ENCODE measurements around the gene EHMT1. TPM values are rescaled to one million over a fixed set of nuclear protein-coding genes. Genes with fewer than 3 reads are reported as not detected.
A peak's percentile ranks its signal among the peaks of the same experiment; 100 is the strongest.

EHMT1 gene
- total RNA-seq, 2 experiments from 2014 or later, result 80.6 to 87.8 TPM

DNA sequence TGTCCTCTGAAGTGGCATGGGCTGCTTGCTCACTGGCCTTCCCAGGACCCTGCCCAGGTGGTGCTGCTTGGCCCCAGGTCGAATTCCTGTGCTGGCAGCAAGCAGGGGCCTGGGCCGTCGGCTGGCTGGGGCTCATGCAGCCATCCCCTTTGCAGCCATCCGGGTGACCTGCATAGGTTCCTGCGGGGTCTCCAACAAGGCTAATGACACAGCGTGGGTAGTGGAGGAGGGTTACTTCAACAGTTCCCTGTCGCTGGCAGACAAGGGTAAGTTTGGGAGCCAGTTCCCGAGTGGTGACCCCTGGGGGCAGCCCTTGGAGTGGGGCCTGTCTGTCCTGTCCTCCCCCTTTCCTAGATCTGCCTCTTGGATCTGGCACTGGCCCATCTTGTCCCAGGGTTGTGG is 6.1 kb upstream of the EHMT1 start:
- ChIA-PET POLR2A (no interaction called here), CTCF (no interaction called here)
- peaks cover 35% of the 10 kb centered on the region for H3K4me1 ChIP-seq (ENCODE audit: insufficient read depth, low read length)
- Mint-ChIP-seq H3K9me3 (no peaks in the 10 kb centered on the region), H3K4me1 (ENCODE audit: low read depth) (peaks cover 11% of the 10 kb centered on the region), H3K27ac (no peak overlapping the region), H3K4me3 (no peak overlapping the region), H3K27me3 (no peaks in the 10 kb centered on the region), H3K36me3 (ENCODE audit: low read depth) (peaks cover 4% of the 10 kb centered on the region)
- H3K36me3 ChIP-seq (ENCODE audit: insufficient read depth, low read length), result peaks cover 42% of the 10 kb centered on the region
- no peak overlapping the region for H3K4me3 ChIP-seq (ENCODE audit: low read length)
- TF ChIP-seq, protein P1, sequence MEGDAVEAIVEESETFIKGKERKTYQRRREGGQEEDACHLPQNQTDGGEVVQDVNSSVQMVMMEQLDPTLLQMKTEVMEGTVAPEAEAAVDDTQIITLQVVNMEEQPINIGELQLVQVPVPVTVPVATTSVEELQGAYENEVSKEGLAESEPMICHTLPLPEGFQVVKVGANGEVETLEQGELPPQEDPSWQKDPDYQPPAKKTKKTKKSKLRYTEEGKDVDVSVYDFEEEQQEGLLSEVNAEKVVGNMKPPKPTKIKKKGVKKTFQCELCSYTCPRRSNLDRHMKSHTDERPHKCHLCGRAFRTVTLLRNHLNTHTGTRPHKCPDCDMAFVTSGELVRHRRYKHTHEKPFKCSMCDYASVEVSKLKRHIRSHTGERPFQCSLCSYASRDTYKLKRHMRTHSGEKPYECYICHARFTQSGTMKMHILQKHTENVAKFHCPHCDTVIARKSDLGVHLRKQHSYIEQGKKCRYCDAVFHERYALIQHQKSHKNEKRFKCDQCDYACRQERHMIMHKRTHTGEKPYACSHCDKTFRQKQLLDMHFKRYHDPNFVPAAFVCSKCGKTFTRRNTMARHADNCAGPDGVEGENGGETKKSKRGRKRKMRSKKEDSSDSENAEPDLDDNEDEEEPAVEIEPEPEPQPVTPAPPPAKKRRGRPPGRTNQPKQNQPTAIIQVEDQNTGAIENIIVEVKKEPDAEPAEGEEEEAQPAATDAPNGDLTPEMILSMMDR (IDR thresholded peaks at IDR 0.05), result no peak
- no peaks in the 10 kb centered on the region for H3K9me3 ChIP-seq (ENCODE audit: control insufficient read depth in 1 of 2, insufficient read depth in 1 of 2, low read length in 2 of 2)
- intact Hi-C loops (cut with DNase I, micrococcal nuclease), result loop anchor here in 1 of 2 experiments (10.0 kb wide), 1 partner anchor 1648 kb away; the partner anchor contains the start of gene UBAC1
- H3K27me3 ChIP-seq (ENCODE audit: control insufficient read depth in 1 of 2, insufficient read depth in 2 of 2, low read length in 2 of 2), result no peaks in the 10 kb centered on the region
- DNase-seq (peak in 1 of 14 experiments; percentile 20), ATAC-seq (ENCODE audit: poor library complexity) (no peak)
- H3K27ac ChIP-seq (ENCODE audit: low read depth in 1 of 2, low read length in 2 of 2), result no peak overlapping the region

DNA sequence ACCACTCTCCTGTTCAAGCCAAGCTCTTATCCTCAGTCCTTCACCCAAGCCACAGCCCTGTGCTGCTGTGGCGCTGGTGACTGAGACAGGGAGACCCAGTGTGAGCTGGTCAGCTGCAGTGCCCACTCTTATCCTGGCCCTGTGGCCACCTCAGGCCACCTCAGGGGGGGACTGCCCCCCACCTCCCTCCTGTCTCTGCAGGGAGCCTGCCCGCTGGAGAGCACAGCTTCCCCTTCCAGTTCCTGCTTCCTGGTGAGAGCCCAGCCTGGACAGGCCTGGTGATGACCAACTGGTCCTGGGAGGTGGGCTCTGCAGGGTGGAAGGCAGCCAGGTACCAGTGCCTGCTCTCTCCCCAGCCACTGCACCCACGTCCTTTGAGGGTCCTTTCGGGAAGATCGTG is 5.5 kb upstream of the EHMT1 start:
- Histone ChIP-seq H3K4me1 (ENCODE audit: insufficient read depth, low read length) (peaks cover 39% of the 10 kb centered on the region), H3K27ac (ENCODE audit: low read depth in 1 of 2, low read length in 2 of 2) (no peak overlapping the region), H3K36me3 (ENCODE audit: insufficient read depth, low read length) (peaks cover 42% of the 10 kb centered on the region), H3K9me3 (ENCODE audit: control insufficient read depth in 1 of 2, insufficient read depth in 1 of 2, low read length in 2 of 2) (no peaks in the 10 kb centered on the region), H3K4me3 (ENCODE audit: low read length) (no peak overlapping the region), H3K27me3 (ENCODE audit: control insufficient read depth in 1 of 2, insufficient read depth in 2 of 2, low read length in 2 of 2) (no peaks in the 10 kb centered on the region)
- intact Hi-C loops (cut with DNase I, micrococcal nuclease), result loop anchor here in 1 of 2 experiments (10.0 kb wide), 1 partner anchor 1648 kb away; the partner anchor contains the start of gene UBAC1
- no peaks in the 10 kb centered on the region for H3K9me3 Mint-ChIP-seq
- no peak overlapping the region for H3K4me3 Mint-ChIP-seq
- H3K4me1 Mint-ChIP-seq (ENCODE audit: low read depth), result peaks cover 15% of the 10 kb centered on the region
- ATAC-seq (ENCODE audit: poor library complexity) (no peak), DNase-seq (peak in 1 of 14 experiments; percentile 14)
- TF ChIP-seq, protein P1 (IDR thresholded peaks at IDR 0.05), result no peak
- POLR2A ChIA-PET, result no interaction called here
- CTCF ChIA-PET, result no interaction called here
- H3K27me3 Mint-ChIP-seq, result no peaks in the 10 kb centered on the region
- no peak overlapping the region for H3K27ac Mint-ChIP-seq
- peaks cover 4% of the 10 kb centered on the region for H3K36me3 Mint-ChIP-seq (ENCODE audit: low read depth)

DNA sequence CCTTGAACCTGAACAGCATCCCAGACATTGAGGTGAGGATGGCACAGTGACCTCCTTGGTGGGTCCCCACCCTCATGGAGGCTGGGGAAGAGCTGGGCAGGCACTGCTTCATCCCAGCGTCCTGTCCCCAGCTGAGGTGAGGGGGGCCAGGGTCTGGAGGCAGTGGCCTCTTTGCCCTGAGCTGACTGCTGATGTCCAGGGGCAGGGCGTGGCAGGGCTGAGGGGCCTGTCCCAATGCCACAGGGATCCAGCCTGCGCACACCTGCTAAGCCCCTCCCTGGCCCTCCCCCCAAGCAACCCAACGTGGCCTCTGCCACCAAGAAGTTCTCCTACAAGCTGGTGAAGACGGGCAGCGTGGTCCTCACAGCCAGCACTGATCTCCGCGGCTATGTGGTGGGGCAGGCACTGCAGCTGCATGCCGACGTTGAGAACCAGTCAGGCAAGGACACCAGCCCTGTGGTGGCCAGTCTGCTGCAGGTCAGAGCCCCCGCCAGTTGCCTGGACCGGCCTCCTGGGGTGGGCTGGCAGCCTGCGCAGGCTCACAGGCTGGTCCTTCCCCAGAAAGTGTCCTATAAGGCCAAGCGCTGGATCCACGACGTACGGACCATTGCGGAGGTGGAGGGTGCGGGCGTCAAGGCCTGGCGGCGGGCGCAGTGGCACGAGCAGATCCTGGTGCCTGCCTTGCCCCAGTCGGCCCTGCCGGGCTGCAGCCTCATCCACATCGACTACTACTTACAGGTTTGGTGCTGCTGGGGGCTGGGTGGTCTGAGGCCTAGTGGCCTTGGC is 4.9 kb upstream of the EHMT1 start:
- H3K4me3 Mint-ChIP-seq, result no peak overlapping the region
- Histone ChIP-seq H3K4me1 (ENCODE audit: insufficient read depth, low read length) (peaks cover 34% of the 10 kb centered on the region), H3K9me3 (ENCODE audit: control insufficient read depth in 1 of 2, insufficient read depth in 1 of 2, low read length in 2 of 2) (no peaks in the 10 kb centered on the region), H3K4me3 (ENCODE audit: low read length) (no peak overlapping the region), H3K27me3 (ENCODE audit: control insufficient read depth in 1 of 2, insufficient read depth in 2 of 2, low read length in 2 of 2) (no peaks in the 10 kb centered on the region), H3K27ac (ENCODE audit: low read depth in 1 of 2, low read length in 2 of 2) (no peak overlapping the region), H3K36me3 (ENCODE audit: insufficient read depth, low read length) (peaks cover 38% of the 10 kb centered on the region)
- intact Hi-C loops (cut with DNase I, micrococcal nuclease), result loop anchor here in 1 of 2 experiments (10.0 kb wide), 1 partner anchor 1649 kb away; the partner anchor contains the start of gene UBAC1
- H3K36me3 Mint-ChIP-seq (ENCODE audit: low read depth), result peaks cover 4% of the 10 kb centered on the region
- peaks cover 15% of the 10 kb centered on the region for H3K4me1 Mint-ChIP-seq (ENCODE audit: low read depth)
- POLR2A ChIA-PET, result no interaction called here
- no peaks in the 10 kb centered on the region for H3K9me3 Mint-ChIP-seq
- DNase-seq (peak in 1 of 14 experiments; percentile 29), ATAC-seq (ENCODE audit: poor library complexity) (no peak)
- TF ChIP-seq, protein P1 (IDR thresholded peaks at IDR 0.05), result no peak
- no peaks in the 10 kb centered on the region for H3K27me3 Mint-ChIP-seq
- CTCF ChIA-PET, result no interaction called here
- H3K27ac Mint-ChIP-seq, result no peak overlapping the region

Measured in CD4-positive, alpha-beta T cell (primary cell).